T-helper 1 cell treated with Interleukin-12 subunit alpha and Interleukin-12 subunit beta and Interleukin-4 antibody, amounts not matched to agents 30 ng/mL and 1 ng/mL, for 36 hours (primary cell): ENCODE results near the gene B3GALNT2. TPM values are rescaled to one million over a fixed set of nuclear protein-coding genes. Genes with fewer than 3 reads are reported as not detected.

Experiments
- intact Hi-C: fragments of 100-400 bp; cut with micrococcal nuclease; formaldehyde crosslinking; loops from one replicate; pipeline ENCODE4 v1.15.1; 2024
- total RNA-seq: library from RNA; stranded (reverse); gene quantifications from 2 replicates; pipeline ENCODE4 v1.2.3, GENCODE V29; 2022

The B3GALNT2 gene
- total RNA-seq, 1 donor from 2014 or later, result 9.2 TPM

GRCh38 chr1:235415008-235415904, 89.0 kb downstream of the B3GALNT2 start:
- intact Hi-C loops, result loop anchor here (1.0 to 5.0 kb wide), 3 partner anchors 86 to 233 kb away; no protein-coding TSS in a partner anchor

GRCh38 chr1:235411489-235412486, 92.5 kb downstream of the B3GALNT2 start:
- intact Hi-C loops, result no loop called here

GRCh38 chr1:235410467-235410866, 93.8 kb downstream of the B3GALNT2 start:
- intact Hi-C loops, result no loop called here

GRCh38 chr1:235409042-235409820, 95.0 kb downstream of the B3GALNT2 start:
- intact Hi-C loops, result no loop called here

GRCh38 chr1:235408503-235408960, 95.7 kb downstream of the B3GALNT2 start:
- intact Hi-C loops, result no loop called here

GRCh38 chr1:235407419-235407818, 96.8 kb downstream of the B3GALNT2 start:
- intact Hi-C loops, result no loop called here

GRCh38 chr1:235404190-235404589, 100.1 kb downstream of the B3GALNT2 start:
- intact Hi-C loops, result no loop called here

- intact Hi-C loops, result no loop called here
Measured at GRCh38 chr1:235403593-235403992, 100.7 kb downstream of the B3GALNT2 start.

GRCh38 chr1:235402457-235403200, 101.6 kb downstream of the B3GALNT2 start:
- intact Hi-C loops, result no loop called here

GRCh38 chr1:235401251-235401650, 103.0 kb downstream of the B3GALNT2 start:
- intact Hi-C loops, result no loop called here

Other genes with a start within 250 kb of the B3GALNT2 start
- 62.4 and 71.6 TPM in 2 replicates for gene ARID4B, start 176.3 kb downstream of the B3GALNT2 start, total RNA-seq
- gene GGPS1, start 175.9 kb downstream of the B3GALNT2 start, total RNA-seq, result 27.1 and 31.5 TPM in 2 replicates
- gene TBCE, start 137.0 kb downstream of the B3GALNT2 start, total RNA-seq, result 28.3 and 30.8 TPM in 2 replicates
- gene GNG4, start 145.3 kb upstream of the B3GALNT2 start, total RNA-seq, result 3.3 and 3.7 TPM in 2 replicates